MCF 10A (cell line): ENCODE measurements around the gene ACTRT2. TPM values are rescaled to one million over a fixed set of nuclear protein-coding genes. Genes with fewer than 3 reads are reported as not detected.

ENCODE experiments used
- BruUV-seq: library from RNA; stranded (reverse); fragments of 400-500 nt; replicated peaks from 2 replicates; lab custom pipeline; 2021; lab: Mats Ljungman, UMichigan
- CTCF ChIA-PET: fragments of 300-600 bp; sonication (Branson Sonifier 250); formaldehyde crosslinking; extraction: SDS; loops from one replicate; lab custom pipeline; 2021; ENCODE audit warnings: antibody characterized with exemption, inconsistent platforms; lab: Yijun Ruan, JAX
- POLR2A ChIA-PET: fragments of 300-600, 350-650 bp; sonication (Branson Sonifier 250); formaldehyde crosslinking; extraction: SDS; loops from one replicate; lab custom pipeline; 2020; ENCODE audit warnings: antibody characterized with exemption, inconsistent platforms; lab: Yijun Ruan, JAX
- DNase-seq: peaks from one replicate; pipeline ENCODE4 v3.0.0-alpha.2; 2018; ENCODE audit not compliant: unreplicated experiment
- H3K27ac Mint-ChIP-seq: one replicate; pipeline ENCODE4 v1.8.0; 2022; ENCODE audit warnings: mild to moderate bottlenecking, low read depth, mixed read lengths; ENCODE audit not compliant: unreplicated experiment
- H3K27me3 Mint-ChIP-seq: one replicate; pipeline ENCODE4 v1.8.0; 2022; ENCODE audit warnings: mixed read lengths; ENCODE audit not compliant: insufficient read depth, unreplicated experiment
- H3K36me3 Mint-ChIP-seq: one replicate; pipeline ENCODE4 v1.8.0; 2022; ENCODE audit warnings: mild to moderate bottlenecking, moderate library complexity, mixed read lengths; ENCODE audit not compliant: insufficient read depth, unreplicated experiment
- H3K4me1 Mint-ChIP-seq: one replicate; pipeline ENCODE4 v1.8.0; 2022; ENCODE audit warnings: mixed read lengths; ENCODE audit not compliant: insufficient read depth, unreplicated experiment
- H3K4me3 Mint-ChIP-seq: one replicate; pipeline ENCODE4 v1.8.0; 2022; ENCODE audit warnings: mild to moderate bottlenecking, moderate library complexity, mixed read lengths; ENCODE audit not compliant: unreplicated experiment
- H3K9me3 Mint-ChIP-seq: one replicate; pipeline ENCODE4 v1.8.0; 2022; ENCODE audit warnings: mixed read lengths; ENCODE audit not compliant: unreplicated experiment
- intact Hi-C: fragments of 100-400 bp; cut with micrococcal nuclease; formaldehyde crosslinking; loops from 2 replicates; pipeline ENCODE4 v1.14.1; 2022
- total RNA-seq: library from RNA; stranded (reverse); gene quantifications from 2 replicates; pipeline ENCODE4 v1.2.3, GENCODE V29; 2022
- TF ChIP-seq, protein P1 (sequence below): fragments of 200-600 bp; IDR thresholded peaks from one replicate; pipeline ENCODE4 v1.8.0; 2022; ENCODE audit warnings: antibody characterized with exemption, mild to moderate bottlenecking; ENCODE audit not compliant: unreplicated experiment

Gene ACTRT2
- total RNA-seq, 1 experiment from 2014 or later: not detected

- TF ChIP-seq, protein P1, sequence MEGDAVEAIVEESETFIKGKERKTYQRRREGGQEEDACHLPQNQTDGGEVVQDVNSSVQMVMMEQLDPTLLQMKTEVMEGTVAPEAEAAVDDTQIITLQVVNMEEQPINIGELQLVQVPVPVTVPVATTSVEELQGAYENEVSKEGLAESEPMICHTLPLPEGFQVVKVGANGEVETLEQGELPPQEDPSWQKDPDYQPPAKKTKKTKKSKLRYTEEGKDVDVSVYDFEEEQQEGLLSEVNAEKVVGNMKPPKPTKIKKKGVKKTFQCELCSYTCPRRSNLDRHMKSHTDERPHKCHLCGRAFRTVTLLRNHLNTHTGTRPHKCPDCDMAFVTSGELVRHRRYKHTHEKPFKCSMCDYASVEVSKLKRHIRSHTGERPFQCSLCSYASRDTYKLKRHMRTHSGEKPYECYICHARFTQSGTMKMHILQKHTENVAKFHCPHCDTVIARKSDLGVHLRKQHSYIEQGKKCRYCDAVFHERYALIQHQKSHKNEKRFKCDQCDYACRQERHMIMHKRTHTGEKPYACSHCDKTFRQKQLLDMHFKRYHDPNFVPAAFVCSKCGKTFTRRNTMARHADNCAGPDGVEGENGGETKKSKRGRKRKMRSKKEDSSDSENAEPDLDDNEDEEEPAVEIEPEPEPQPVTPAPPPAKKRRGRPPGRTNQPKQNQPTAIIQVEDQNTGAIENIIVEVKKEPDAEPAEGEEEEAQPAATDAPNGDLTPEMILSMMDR: no peak
- Mint-ChIP-seq H3K36me3 (no peaks in the 10 kb centered on the region), H3K27me3 (no peaks in the 10 kb centered on the region), H3K27ac (no peak overlapping the region), H3K4me1 (no peaks in the 10 kb centered on the region), H3K4me3 (no peak overlapping the region), H3K9me3 (no peaks in the 10 kb centered on the region)
- DNase-seq: no peak
- no TSS peak for BruUV-seq
- intact Hi-C loops: no loop called here
- ChIA-PET CTCF (no interaction called here), POLR2A (interaction anchor here (0.7 kb wide), 1 partner anchor 389 kb away, joined by 3 read pairs; no protein-coding TSS in a partner anchor)
Measured at GRCh38 chr1:3022511-3022973, 1.3 kb downstream of the ACTRT2 start.

- TF ChIP-seq, protein P1: no peak
- H3K27me3 Mint-ChIP-seq: no peaks in the 10 kb centered on the region
- POLR2A ChIA-PET: no interaction called here
- H3K9me3 Mint-ChIP-seq: no peaks in the 10 kb centered on the region
- no peak overlapping the region for H3K4me3 Mint-ChIP-seq
- no peaks in the 10 kb centered on the region for H3K36me3 Mint-ChIP-seq
- no TSS peak for BruUV-seq
- CTCF ChIA-PET: no interaction called here
- intact Hi-C loops: no loop called here
- no peak overlapping the region for H3K27ac Mint-ChIP-seq
- DNase-seq: no peak
- H3K4me1 Mint-ChIP-seq: no peaks in the 10 kb centered on the region
Measured at GRCh38 chr1:3022976-3023375, 1.7 kb downstream of the ACTRT2 start.

DNA sequence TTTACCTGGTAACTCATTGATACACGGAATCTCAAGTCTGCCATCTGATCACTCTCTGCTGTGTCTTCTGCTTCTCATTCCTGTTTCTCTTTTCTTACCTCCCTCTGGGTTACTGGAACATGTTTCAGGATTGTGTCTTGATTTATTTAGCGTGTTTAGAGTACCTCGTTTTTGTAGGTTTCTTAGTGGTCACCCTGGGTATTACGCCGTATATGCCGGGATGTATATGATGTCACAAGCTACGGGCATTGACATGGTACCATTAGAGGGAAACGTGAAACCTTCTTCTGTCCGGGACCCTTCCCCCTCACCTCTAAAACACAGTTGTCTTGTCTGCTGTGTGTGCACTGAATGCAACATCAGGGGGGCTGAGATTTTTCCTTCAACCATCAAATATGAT is 2.8 kb downstream of the ACTRT2 start:
- Mint-ChIP-seq H3K27me3 (no peaks in the 10 kb centered on the region), H3K36me3 (no peaks in the 10 kb centered on the region), H3K27ac (no peak overlapping the region), H3K4me3 (no peak overlapping the region), H3K4me1 (no peaks in the 10 kb centered on the region), H3K9me3 (no peaks in the 10 kb centered on the region)
- CTCF ChIA-PET: interaction anchor here (0.6 kb wide), 1 partner anchor 962 kb away, joined by 4 read pairs; no protein-coding TSS in a partner anchor
- POLR2A ChIA-PET: no interaction called here
- TF ChIP-seq, protein P1: no peak
- no TSS peak for BruUV-seq
- no peak for DNase-seq
- intact Hi-C loops: no loop called here

- intact Hi-C loops: no loop called here
- no peak for DNase-seq
- H3K4me3 Mint-ChIP-seq: no peak overlapping the region
- no peaks in the 10 kb centered on the region for H3K9me3 Mint-ChIP-seq
- no peak overlapping the region for H3K27ac Mint-ChIP-seq
- no TSS peak for BruUV-seq
- no peaks in the 10 kb centered on the region for H3K27me3 Mint-ChIP-seq
- TF ChIP-seq, protein P1: no peak
- H3K4me1 Mint-ChIP-seq: no peaks in the 10 kb centered on the region
- no peaks in the 10 kb centered on the region for H3K36me3 Mint-ChIP-seq
- POLR2A ChIA-PET: no interaction called here
- CTCF ChIA-PET: interaction anchor here (0.6 kb wide), 1 partner anchor 961 kb away, joined by 4 read pairs; no protein-coding TSS in a partner anchor
Measured at GRCh38 chr1:3024588-3024987, 3.3 kb downstream of the ACTRT2 start.
